ENCODE results near the gene LRMDA.

LRMDA gene

GRCh38 chr10:76000550-76000949, 569.1 kb downstream of the LRMDA start:
- in situ Hi-C loops (cut with HindIII; ENCODE audit: low sequenced_read_pairs): no loop called here

- in situ Hi-C loops (cut with HindIII; ENCODE audit: low sequenced_read_pairs): no loop called here
These were observed 569.6 kb downstream of the LRMDA start for GRCh38 chr10:76001019-76001418.

- in situ Hi-C loops (cut with HindIII; ENCODE audit: low sequenced_read_pairs): no loop called here
These were observed 570.0 kb downstream of the LRMDA start for GRCh38 chr10:76001461-76001860.

- in situ Hi-C loops (cut with HindIII; ENCODE audit: low sequenced_read_pairs): no loop called here
These were observed 570.9 kb downstream of the LRMDA start for GRCh38 chr10:76002262-76002854.

GRCh38 chr10:76007667-76008181, 576.3 kb downstream of the LRMDA start:
- in situ Hi-C loops (cut with HindIII; ENCODE audit: low sequenced_read_pairs): no loop called here

- in situ Hi-C loops (cut with HindIII; ENCODE audit: low sequenced_read_pairs): no loop called here
These were observed 578.1 kb downstream of the LRMDA start for GRCh38 chr10:76009531-76009930.

- in situ Hi-C loops (cut with HindIII; ENCODE audit: low sequenced_read_pairs): no loop called here
These were observed 579.3 kb downstream of the LRMDA start for GRCh38 chr10:76010703-76011102.

GRCh38 chr10:76012716-76013327, 581.4 kb downstream of the LRMDA start:
- in situ Hi-C loops (cut with HindIII; ENCODE audit: low sequenced_read_pairs): no loop called here

- in situ Hi-C loops (cut with HindIII; ENCODE audit: low sequenced_read_pairs): no loop called here
These were observed 583.8 kb downstream of the LRMDA start for GRCh38 chr10:76015245-76015644.

GRCh38 chr10:76017026-76017732, 585.8 kb downstream of the LRMDA start:
- in situ Hi-C loops (cut with HindIII; ENCODE audit: low sequenced_read_pairs): no loop called here

GRCh38 chr10:76017733-76018433, 586.5 kb downstream of the LRMDA start:
- in situ Hi-C loops (cut with HindIII; ENCODE audit: low sequenced_read_pairs): no loop called here

- in situ Hi-C loops (cut with HindIII; ENCODE audit: low sequenced_read_pairs): no loop called here
These were observed 589.2 kb downstream of the LRMDA start for GRCh38 chr10:76020630-76021029.

GRCh38 chr10:76021398-76021797, 590.0 kb downstream of the LRMDA start:
- in situ Hi-C loops (cut with HindIII; ENCODE audit: low sequenced_read_pairs): no loop called here

- in situ Hi-C loops (cut with HindIII; ENCODE audit: low sequenced_read_pairs): no loop called here
These were observed 590.9 kb downstream of the LRMDA start for GRCh38 chr10:76022366-76022765.

- in situ Hi-C loops (cut with HindIII; ENCODE audit: low sequenced_read_pairs): no loop called here
These were observed 591.6 kb downstream of the LRMDA start for GRCh38 chr10:76023007-76023406.

- in situ Hi-C loops (cut with HindIII; ENCODE audit: low sequenced_read_pairs): no loop called here
These were observed 593.2 kb downstream of the LRMDA start for GRCh38 chr10:76024460-76025123.

- in situ Hi-C loops (cut with HindIII; ENCODE audit: low sequenced_read_pairs): no loop called here
These were observed 593.7 kb downstream of the LRMDA start for GRCh38 chr10:76025124-76025477.

GRCh38 chr10:76026176-76026771, 594.9 kb downstream of the LRMDA start:
- in situ Hi-C loops (cut with HindIII; ENCODE audit: low sequenced_read_pairs): no loop called here

GRCh38 chr10:76026905-76027304, 595.5 kb downstream of the LRMDA start:
- in situ Hi-C loops (cut with HindIII; ENCODE audit: low sequenced_read_pairs): no loop called here

- in situ Hi-C loops (cut with HindIII; ENCODE audit: low sequenced_read_pairs): no loop called here
These were observed 598.4 kb downstream of the LRMDA start for GRCh38 chr10:76029782-76030181.

GRCh38 chr10:76031099-76031498, 599.7 kb downstream of the LRMDA start:
- in situ Hi-C loops (cut with HindIII; ENCODE audit: low sequenced_read_pairs): no loop called here
